Measurements from ENCODE around the gene ZFR. TPM values are rescaled to one million over a fixed set of nuclear protein-coding genes. Genes with fewer than 3 reads are reported as not detected.
"Not testable (repeated sequence)": the region's sequence is repeated elsewhere in the genome, so short reads cannot be mapped to it uniquely, and the experiment has no call there.

Gene ZFR
- total RNA-seq, 1 donor from 2014 or later = 64.3 TPM

GRCh38 chr5:32453916-32454315, 9.4 kb upstream of the ZFR start:
- Mint-ChIP-seq H3K27ac (no peak overlapping the region), H3K4me3 (no peak overlapping the region), H3K27me3 (peaks cover 3% of the 10 kb centered on the region), H3K36me3 (ENCODE audit: low read depth) (no peaks in the 10 kb centered on the region), H3K4me1 (no peaks in the 10 kb centered on the region), H3K9me3 (no peaks in the 10 kb centered on the region)
- POLR2A ChIA-PET = no interaction called here
- no peak for TF ChIP-seq CTCF (IDR thresholded peaks at IDR 0.05)
- DNase-seq = no peak
- intact Hi-C loops (cut with micrococcal nuclease) = no loop called here
- CTCF ChIA-PET = no interaction called here
- no peak for ATAC-seq (ENCODE audit: low read depth)

GRCh38 chr5:32452316-32452715, 7.8 kb upstream of the ZFR start:
- H3K4me3 Mint-ChIP-seq; CTCF ChIA-PET; H3K27me3 Mint-ChIP-seq; ATAC-seq (ENCODE audit: low read depth); intact Hi-C loops (cut with micrococcal nuclease); H3K36me3 Mint-ChIP-seq (ENCODE audit: low read depth); DNase-seq; H3K9me3 Mint-ChIP-seq; POLR2A ChIA-PET; H3K27ac Mint-ChIP-seq: not testable (repeated sequence)
- peaks cover 12% of the 10 kb centered on the region for H3K4me1 Mint-ChIP-seq

DNA sequence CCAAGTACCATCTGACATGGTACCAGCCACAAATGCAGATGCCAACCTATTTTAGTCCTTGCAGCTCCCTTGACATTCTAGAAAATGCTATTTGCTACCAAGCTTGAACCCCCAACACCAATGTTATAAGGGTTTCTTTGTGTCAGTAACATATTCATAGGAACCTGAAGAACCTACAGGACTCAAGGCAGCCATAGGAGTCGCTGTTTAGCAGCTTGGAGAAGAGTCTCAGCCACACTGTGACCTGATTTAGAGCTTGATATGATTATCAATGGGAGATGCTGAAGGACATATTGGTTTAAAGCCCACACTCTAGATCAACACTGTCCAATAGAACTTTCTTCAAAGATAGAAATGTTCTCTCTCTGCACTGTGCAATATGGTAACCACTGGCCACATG, 6.4 kb upstream of the ZFR start:
- Mint-ChIP-seq H3K27ac (no peak overlapping the region), H3K4me3 (no peak overlapping the region), H3K4me1 (peaks cover 23% of the 10 kb centered on the region), H3K36me3 (ENCODE audit: low read depth) (no peaks in the 10 kb centered on the region), H3K9me3 (no peaks in the 10 kb centered on the region), H3K27me3 (peaks cover 3% of the 10 kb centered on the region)
- ChIA-PET CTCF (no interaction called here), POLR2A (no interaction called here)
- DNase-seq = no peak
- TF ChIP-seq CTCF (IDR thresholded peaks at IDR 0.05) = no peak
- ATAC-seq (ENCODE audit: low read depth) = no peak
- intact Hi-C loops (cut with micrococcal nuclease) = no loop called here

DNA sequence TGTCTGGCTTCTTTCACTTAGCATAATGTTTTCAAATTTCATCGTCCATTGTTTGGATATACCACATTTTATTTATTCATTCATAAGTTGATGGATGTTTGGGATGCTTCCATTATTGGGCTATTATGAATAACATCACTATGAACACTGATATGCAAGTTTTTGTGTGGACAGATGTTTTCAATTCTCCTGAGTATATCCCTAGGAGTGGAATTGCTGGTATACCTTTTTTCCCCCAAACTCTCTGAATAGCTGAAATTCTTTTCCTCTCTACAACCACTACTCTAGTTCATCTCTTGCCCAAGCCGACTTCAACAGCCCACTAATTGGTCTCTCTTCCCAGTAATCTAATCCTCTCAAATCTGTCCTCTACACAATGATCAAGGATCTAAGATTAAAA, 4.7 kb upstream of the ZFR start:
- Mint-ChIP-seq H3K4me1 (peaks cover 35% of the 10 kb centered on the region), H3K27ac (no peak overlapping the region), H3K27me3 (no peaks in the 10 kb centered on the region), H3K36me3 (ENCODE audit: low read depth) (no peaks in the 10 kb centered on the region), H3K4me3 (no peak overlapping the region), H3K9me3 (no peaks in the 10 kb centered on the region)
- intact Hi-C loops (cut with micrococcal nuclease) = loop anchor here (5.0 kb wide), 2 partner anchors 38 to 83 kb away; no protein-coding TSS in a partner anchor
- CTCF ChIA-PET = interaction anchor here (1.2 kb wide), 1 partner anchor 141 kb away, joined by 4 read pairs; no protein-coding TSS in a partner anchor
- ATAC-seq (ENCODE audit: low read depth) = no peak
- no peak for TF ChIP-seq CTCF (IDR thresholded peaks at IDR 0.05)
- DNase-seq = no peak
- POLR2A ChIA-PET = no interaction called here

- ChIA-PET POLR2A (no interaction called here), CTCF (interaction anchor here (0.6 kb wide), 1 partner anchor 142 kb away, joined by 3 read pairs; no protein-coding TSS in a partner anchor)
- DNase-seq = peak; percentile 22
- no peaks in the 10 kb centered on the region for H3K27me3 Mint-ChIP-seq
- TF ChIP-seq CTCF (IDR thresholded peaks at IDR 0.05) = no peak
- peak; percentile 32 for ATAC-seq (ENCODE audit: low read depth)
- peaks cover 52% of the 10 kb centered on the region for H3K4me1 Mint-ChIP-seq
- peaks cover 13% of the 10 kb centered on the region for H3K36me3 Mint-ChIP-seq (ENCODE audit: low read depth)
- no peaks in the 10 kb centered on the region for H3K9me3 Mint-ChIP-seq
- intact Hi-C loops (cut with micrococcal nuclease) = loop anchor here (5.0 kb wide), 2 partner anchors 41 to 86 kb away; no protein-coding TSS in a partner anchor
- H3K27ac Mint-ChIP-seq = peak overlapping the region; percentile 86
- peak overlapping the region; percentile 29 for H3K4me3 Mint-ChIP-seq
Observed at GRCh38 chr5:32446630-32447029, 2.1 kb upstream of the ZFR start.
